ENCODE results near the gene PRRC2C.

PRRC2C gene

GRCh38 chr1:171501305-171502024, 16.1 kb downstream of the PRRC2C start:
- H3K27ac Mint-ChIP-seq = no peak overlapping the region
- peaks cover 40% of the 10 kb centered on the region for H3K36me3 Mint-ChIP-seq (ENCODE audit: low read depth)
- H3K4me1 Mint-ChIP-seq = peaks cover 23% of the 10 kb centered on the region
- H3K9me3 Mint-ChIP-seq = no peaks in the 10 kb centered on the region
- no peaks in the 10 kb centered on the region for H3K27me3 Mint-ChIP-seq (ENCODE audit: low read depth)
- no peak overlapping the region for H3K4me3 Mint-ChIP-seq
- TF ChIP-seq CTCF (IDR thresholded peaks at IDR 0.05; ENCODE audit: unreplicated experiment in 3 of 3) = no peak

GRCh38 chr1:171506525-171507304, 21.4 kb downstream of the PRRC2C start:
- no peak overlapping the region for H3K4me3 Mint-ChIP-seq
- H3K27ac Mint-ChIP-seq = peak overlapping the region; percentile 8 to 18 (median 8)
- peaks cover 25% of the 10 kb centered on the region for H3K4me1 Mint-ChIP-seq
- peaks cover 23% of the 10 kb centered on the region for H3K36me3 Mint-ChIP-seq (ENCODE audit: low read depth)
- no peak for TF ChIP-seq CTCF (IDR thresholded peaks at IDR 0.05; ENCODE audit: unreplicated experiment in 3 of 3)
- H3K27me3 Mint-ChIP-seq (ENCODE audit: low read depth) = no peaks in the 10 kb centered on the region
- no peaks in the 10 kb centered on the region for H3K9me3 Mint-ChIP-seq

GRCh38 chr1:171507435-171507834, 22.1 kb downstream of the PRRC2C start:
- H3K27ac Mint-ChIP-seq = peak overlapping the region in 2 of 3 experiments; percentile 7 to 15
- H3K4me1 Mint-ChIP-seq = peaks cover 25% of the 10 kb centered on the region
- H3K27me3 Mint-ChIP-seq (ENCODE audit: low read depth) = no peaks in the 10 kb centered on the region
- no peaks in the 10 kb centered on the region for H3K9me3 Mint-ChIP-seq
- no peak overlapping the region for H3K4me3 Mint-ChIP-seq
- peaks cover 23% of the 10 kb centered on the region for H3K36me3 Mint-ChIP-seq (ENCODE audit: low read depth)
- no peak for TF ChIP-seq CTCF (IDR thresholded peaks at IDR 0.05; ENCODE audit: unreplicated experiment in 3 of 3)

- H3K27ac Mint-ChIP-seq = peak overlapping the region in 1 of 3 experiments; percentile 16
- peaks cover 24% of the 10 kb centered on the region for H3K36me3 Mint-ChIP-seq (ENCODE audit: low read depth)
- no peaks in the 10 kb centered on the region for H3K9me3 Mint-ChIP-seq
- no peaks in the 10 kb centered on the region for H3K27me3 Mint-ChIP-seq (ENCODE audit: low read depth)
- H3K4me1 Mint-ChIP-seq = peaks cover 25% of the 10 kb centered on the region
- H3K4me3 Mint-ChIP-seq = no peak overlapping the region
- no peak for TF ChIP-seq CTCF (IDR thresholded peaks at IDR 0.05; ENCODE audit: unreplicated experiment in 3 of 3)
Measured at GRCh38 chr1:171509191-171509590, 23.9 kb downstream of the PRRC2C start.

- peaks cover 58% of the 10 kb centered on the region for H3K36me3 Mint-ChIP-seq (ENCODE audit: low read depth)
- no peak overlapping the region for H3K4me3 Mint-ChIP-seq
- no peaks in the 10 kb centered on the region for H3K9me3 Mint-ChIP-seq
- no peak for TF ChIP-seq CTCF (IDR thresholded peaks at IDR 0.05; ENCODE audit: unreplicated experiment in 3 of 3)
- no peak overlapping the region for H3K27ac Mint-ChIP-seq
- no peaks in the 10 kb centered on the region for H3K27me3 Mint-ChIP-seq (ENCODE audit: low read depth)
- peaks cover 4% of the 10 kb centered on the region for H3K4me1 Mint-ChIP-seq
Measured at GRCh38 chr1:171513743-171514142, 28.4 kb downstream of the PRRC2C start.

All from nephron (organoid).